Gastrocnemius medialis (tissue), 4 donors: ENCODE measurements around the gene ILKAP. TPM values are rescaled to one million over a fixed set of nuclear protein-coding genes. Genes with fewer than 3 reads are reported as not detected.

ENCODE experiments used
- ATAC-seq, 2 donors: fragments of 150-250 bp; one replicate each; pipeline ENCODE4 v1.9.1; 2016
- DNase-seq, 2 donors: peaks; one replicate each; pipeline ENCODE4 v3.0.0-alpha.2; 2019
- H3K27ac ChIP-seq, 4 donors: fragments of 200-600 bp; sonication (generic); 1 replicate in 1 of 4; 2 replicates in 3 of 4; pipeline ENCODE4 v1.5.1; 2016 to 2018; ENCODE audit warnings: mild to moderate bottlenecking in 2 of 4, moderate library complexity in 1 of 4
- H3K27me3 ChIP-seq, 3 donors: fragments of 200-600 bp; sonication (generic) in 2 of 3; 1 replicate in 1 of 3; 2 replicates in 2 of 3; pipeline versions ENCODE4 v1.5.1 to v1.6.0; 2016 to 2019; ENCODE audit warnings: mild to moderate bottlenecking in 1 of 3, moderate library complexity in 1 of 3
- H3K36me3 ChIP-seq, 2 donors: fragments of 200-600 bp; sonication (generic) in 1 of 2; one replicate each; pipeline ENCODE4 v1.5.1; 2017 to 2018
- H3K4me1 ChIP-seq, 2 donors: fragments of 200-600 bp; sonication (generic) in 1 of 2; one replicate each; pipeline ENCODE4 v1.5.1; 2016 to 2017; ENCODE audit warnings: mild to moderate bottlenecking in 2 of 2
- H3K4me3 ChIP-seq, 4 donors: fragments of 200-600 bp; sonication (generic) in 3 of 4; 1 replicate in 1 of 4; 2 replicates in 3 of 4; pipeline ENCODE4 v1.5.1; 2016 to 2019; ENCODE audit warnings: mild to moderate bottlenecking in 2 of 4
- H3K9me3 ChIP-seq, 3 donors: fragments of 200-600 bp; sonication (generic) in 2 of 3; 1 replicate in 1 of 3; 2 replicates in 2 of 3; pipeline ENCODE4 v1.5.1; 2016 to 2019
- CTCF ChIP-seq, 5 experiments: fragments of 450-650 bp in 3 of 5; fragments of 200-600 bp in 2 of 5; sonication (generic) in 2 of 5; IDR thresholded peaks in 4 of 5; conservative IDR thresholded peaks in 1 of 5; 1 replicate in 4 of 5; 2 replicates in 1 of 5; pipeline ENCODE4 v1.5.1; 2016 to 2019; ENCODE audit warnings: antibody characterized with exemption in 5 of 5, mild to moderate bottlenecking in 3 of 5, moderate library complexity in 3 of 5
- POLR2A ChIP-seq, 2 donors: fragments of 450-650 bp; IDR thresholded peaks; one replicate each; pipeline ENCODE4 v1.6.1; 2017; ENCODE audit warnings: antibody characterized with exemption in 2 of 2, mild to moderate bottlenecking in 2 of 2, moderate library complexity in 2 of 2
- in situ Hi-C, 4 donors: fragments of 200-750 bp; cut with MboI; loops; one replicate each; pipeline versions ENCODE4 v1.15.0 to v1.8.0; 2017; ENCODE audit warnings: low sequenced_read_pairs in 4 of 4
- intact Hi-C: fragments of 100-400 bp; cut with DNase I; formaldehyde crosslinking; loops from one replicate; pipeline ENCODE4 v1.15.1; 2023; ENCODE audit warnings: low total_unique reads
- total RNA-seq, 4 donors: library from RNA; depleted of rRNA; stranded (reverse); fragments of >200 nt; gene quantifications; one replicate each; pipeline versions ENCODE4 v1.1.0 to v1.2.3, GENCODE V29; 2016

ILKAP gene
- total RNA-seq, 4 donors from 2014 or later = 16.6 to 30.1 (median 23.3) TPM

GRCh38 chr2:238227587-238228032 lies 24.1 kb upstream of the ILKAP start:
- ATAC-seq = no peak
- in situ Hi-C loops (no loop called here), intact Hi-C loops (no loop called here)
- no peak for TF ChIP-seq CTCF (IDR thresholded peaks at IDR 0.05 in 4 of 5, conservative IDR thresholded peaks at IDR 0.05 in 1 of 5)
- no peak for TF ChIP-seq POLR2A (IDR thresholded peaks at IDR 0.05)
- Histone ChIP-seq H3K4me3 (no peak overlapping the region), H3K27ac (no peak overlapping the region), H3K4me1 (peaks cover 3 to 14% of the 10 kb centered on the region in 2 donors), H3K36me3 (no peaks in the 10 kb centered on the region), H3K27me3 (no peaks in the 10 kb centered on the region), H3K9me3 (no peaks in the 10 kb centered on the region)
- DNase-seq = no peak

- Histone ChIP-seq H3K27ac (no peak overlapping the region), H3K4me1 (peaks cover 3 to 14% of the 10 kb centered on the region in 2 donors), H3K36me3 (no peaks in the 10 kb centered on the region), H3K4me3 (no peak overlapping the region), H3K27me3 (no peaks in the 10 kb centered on the region), H3K9me3 (no peaks in the 10 kb centered on the region)
- DNase-seq = no peak
- in situ Hi-C loops = no loop called here
- ATAC-seq = no peak
- intact Hi-C loops = no loop called here
- no peak for TF ChIP-seq POLR2A (IDR thresholded peaks at IDR 0.05)
- no peak for TF ChIP-seq CTCF (IDR thresholded peaks at IDR 0.05 in 4 of 5, conservative IDR thresholded peaks at IDR 0.05 in 1 of 5)
These were observed 23.4 kb upstream of the ILKAP start for GRCh38 chr2:238226698-238227586.

GRCh38 chr2:238225911-238226697 lies 22.6 kb upstream of the ILKAP start:
- Histone ChIP-seq H3K9me3 (no peaks in the 10 kb centered on the region), H3K4me1 (peaks cover 2 to 6% of the 10 kb centered on the region in 2 donors), H3K36me3 (no peaks in the 10 kb centered on the region), H3K4me3 (no peak overlapping the region), H3K27ac (no peak overlapping the region), H3K27me3 (no peaks in the 10 kb centered on the region)
- in situ Hi-C loops = no loop called here
- intact Hi-C loops = no loop called here
- ATAC-seq (no peak), DNase-seq (no peak)
- TF ChIP-seq CTCF (IDR thresholded peaks at IDR 0.05 in 4 of 5, conservative IDR thresholded peaks at IDR 0.05 in 1 of 5) (no peak), POLR2A (IDR thresholded peaks at IDR 0.05) (no peak)

GRCh38 chr2:238225121-238225520 lies 21.6 kb upstream of the ILKAP start:
- Histone ChIP-seq H3K4me1 (peaks cover 0 to 5% of the 10 kb centered on the region in 2 donors), H3K27me3 (no peaks in the 10 kb centered on the region), H3K27ac (no peak overlapping the region), H3K36me3 (no peaks in the 10 kb centered on the region), H3K4me3 (no peak overlapping the region), H3K9me3 (no peaks in the 10 kb centered on the region)
- intact Hi-C loops (no loop called here), in situ Hi-C loops (no loop called here)
- ATAC-seq = no peak
- DNase-seq = no peak
- TF ChIP-seq POLR2A (IDR thresholded peaks at IDR 0.05) (no peak), CTCF (IDR thresholded peaks at IDR 0.05 in 4 of 5, conservative IDR thresholded peaks at IDR 0.05 in 1 of 5) (no peak)
